ENCODE results near the gene ELP4. TPM values are rescaled to one million over a fixed set of nuclear protein-coding genes. Genes with fewer than 3 reads are reported as not detected.

The ELP4 gene
- total RNA-seq, 1 experiment from 2014 or later = 21.4 TPM

DNA sequence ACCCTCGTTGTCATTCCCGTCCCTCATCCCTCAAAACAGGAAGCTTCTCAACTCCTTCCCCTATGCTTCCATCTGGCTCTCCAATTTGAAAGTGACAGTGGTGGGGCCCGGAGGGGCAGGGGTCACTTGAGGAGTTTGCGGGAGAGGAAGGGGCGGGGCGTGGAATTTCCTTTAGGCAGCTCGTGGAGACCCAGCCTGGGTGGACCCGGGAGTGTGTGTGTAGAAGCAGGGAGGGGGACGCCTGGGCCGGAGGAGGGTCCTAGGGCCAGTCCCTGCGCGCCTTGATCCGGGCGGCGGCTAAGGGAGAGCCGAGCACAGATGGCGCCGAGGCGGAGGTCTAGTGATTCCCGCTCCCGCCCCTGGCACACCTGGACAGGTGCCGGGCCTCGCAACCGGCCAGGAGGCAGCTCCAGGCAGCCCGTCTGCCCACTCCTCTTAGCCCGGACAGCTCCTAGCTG lies 309.3 kb downstream of the ELP4 start:
- intact Hi-C loops (cut with micrococcal nuclease) = no loop called here
- Histone ChIP-seq H3K4me1 (ENCODE audit: control insufficient read depth in 1 of 2, insufficient read depth in 2 of 2, low read length in 2 of 2) (peaks cover 0 to 6% of the 10 kb centered on the region in 2 experiments; a peak in 1 of 4 replicates), H3K9me2 (ENCODE audit: insufficient read depth) (no peaks in the 10 kb centered on the region), H3K79me2 (ENCODE audit: insufficient read depth, low read length) (no peaks in the 10 kb centered on the region), H3K4me2 (ENCODE audit: low read length) (no peak overlapping the region), H3K27ac (ENCODE audit: low read depth, low read length) (no peak overlapping the region), H3K4me3 (replicated peaks in 1 of 2; ENCODE audit: low read depth in 1 of 2, low read length in 2 of 2) (no peak overlapping the region), H3K27me3 (ENCODE audit: insufficient read depth, low read length) (no peaks in the 10 kb centered on the region), H3K9me3 (ENCODE audit: control insufficient read depth in 1 of 2, insufficient read depth in 1 of 2, low read depth in 1 of 2, low read length in 2 of 2) (no peaks in the 10 kb centered on the region), H3K9ac (ENCODE audit: low read length) (no peak overlapping the region), H2AFZ (ENCODE audit: low read depth, low read length, poor library complexity, severe bottlenecking) (no peak overlapping the region), H3K36me3 (ENCODE audit: control insufficient read depth in 1 of 2, insufficient read depth in 2 of 2, low read length in 2 of 2) (no peaks in the 10 kb centered on the region), H4K20me1 (ENCODE audit: insufficient read depth) (no peaks in the 10 kb centered on the region)
- no TSS peak for BruUV-seq (replicated peaks)
- ChIA-PET RAD21 (ENCODE audit: low non-redundant PET in 1 of 2, low total read pairs in 2 of 2, uncharacterized antibody in 2 of 2, unreplicated experiment in 2 of 2) (no interaction called here), CTCF (no interaction called here), POLR2A (no interaction called here)
- no peak for ATAC-seq
- TF ChIP-seq FOSL1 (IDR thresholded peaks at IDR 0.05; ENCODE audit: low read depth) = no peak
- no peak for TF ChIP-seq SP1 (IDR thresholded peaks at IDR 0.05; ENCODE audit: low read depth)
- no peak for TF ChIP-seq EZH2phosphoT487 (IDR thresholded peaks at IDR 0.05; ENCODE audit: borderline replicate concordance)
- TF ChIP-seq, protein P1, sequence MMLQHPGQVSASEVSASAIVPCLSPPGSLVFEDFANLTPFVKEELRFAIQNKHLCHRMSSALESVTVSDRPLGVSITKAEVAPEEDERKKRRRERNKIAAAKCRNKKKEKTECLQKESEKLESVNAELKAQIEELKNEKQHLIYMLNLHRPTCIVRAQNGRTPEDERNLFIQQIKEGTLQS (IDR thresholded peaks at IDR 0.05) = no peak
- no peak for TF ChIP-seq YY1 (IDR thresholded peaks at IDR 0.05; ENCODE audit: extremely low read depth, insufficient replicate concordance, low read depth, low read length)
- TF ChIP-seq SRF (IDR thresholded peaks at IDR 0.05; ENCODE audit: low read depth) = no peak
- TF ChIP-seq POLR2AphosphoS5 (IDR thresholded peaks at IDR 0.05; ENCODE audit: low read depth, low read length) = no peak
- no peak for DNase-seq (ENCODE audit: low read depth, low spot score)

DNA sequence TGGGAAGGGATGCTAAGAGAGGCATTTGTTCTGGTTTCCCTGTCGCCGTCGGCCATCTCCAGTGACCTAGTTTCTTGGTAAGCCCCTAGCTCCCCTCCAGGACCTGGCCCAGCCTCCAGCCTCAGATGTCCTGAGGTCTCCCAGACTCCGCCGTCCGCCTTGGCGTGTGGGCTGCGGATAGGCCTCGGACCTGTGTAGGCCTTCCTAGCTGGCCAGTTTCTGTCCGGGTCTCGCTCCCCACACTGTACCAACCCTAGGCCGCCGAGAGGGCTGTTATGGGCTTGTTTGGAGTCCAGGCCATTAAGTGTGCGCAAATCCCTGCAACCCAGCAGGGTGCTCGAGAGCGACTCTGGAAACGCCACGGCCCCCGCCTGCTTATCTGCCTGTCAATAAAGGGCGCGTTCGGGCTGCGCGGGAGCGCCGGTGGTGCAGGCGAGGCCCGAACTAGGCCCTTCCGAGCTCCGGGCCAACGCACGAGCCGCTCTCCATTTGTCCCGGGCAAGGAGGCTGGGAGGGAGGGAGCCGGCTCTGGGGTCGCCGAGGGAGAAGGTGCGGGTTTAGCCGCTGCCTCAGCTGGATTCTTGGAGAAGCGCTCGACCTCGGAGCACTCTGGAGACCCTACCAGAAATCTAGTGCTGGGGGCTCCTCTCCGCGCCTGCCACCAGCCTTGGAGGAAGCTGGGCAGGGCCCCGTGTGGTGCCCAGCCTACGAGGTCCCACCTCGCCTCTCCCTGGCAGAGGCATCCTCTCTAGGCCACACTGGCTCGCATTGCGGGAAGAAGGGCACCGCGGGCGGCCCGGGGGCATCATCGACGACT lies 310.3 kb downstream of the ELP4 start:
- H3K27me3 ChIP-seq (ENCODE audit: insufficient read depth, low read length) = no peaks in the 10 kb centered on the region
- H3K4me2 ChIP-seq (ENCODE audit: low read length) = no peak overlapping the region
- ChIA-PET POLR2A (no interaction called here), RAD21 (ENCODE audit: low non-redundant PET in 1 of 2, low total read pairs in 2 of 2, uncharacterized antibody in 2 of 2, unreplicated experiment in 2 of 2) (no interaction called here), CTCF (no interaction called here)
- no peak overlapping the region for H3K4me3 ChIP-seq (replicated peaks in 1 of 2; ENCODE audit: low read depth in 1 of 2, low read length in 2 of 2)
- no peaks in the 10 kb centered on the region for H3K9me3 ChIP-seq (ENCODE audit: control insufficient read depth in 1 of 2, insufficient read depth in 1 of 2, low read depth in 1 of 2, low read length in 2 of 2)
- TF ChIP-seq POLR2AphosphoS5 (IDR thresholded peaks at IDR 0.05; ENCODE audit: low read depth, low read length) (no peak), JUND (IDR thresholded peaks at IDR 0.05) (no peak), YY1 (IDR thresholded peaks at IDR 0.05; ENCODE audit: extremely low read depth, insufficient replicate concordance, low read depth, low read length) (no peak), SIN3A (IDR thresholded peaks at IDR 0.05; ENCODE audit: low read depth) (no peak), EGR1 (IDR thresholded peaks at IDR 0.05; ENCODE audit: low read depth) (no peak), EZH2 (IDR thresholded peaks at IDR 0.05) (no peak)
- TF ChIP-seq, protein P1 (IDR thresholded peaks at IDR 0.05) = no peak
- TF ChIP-seq, protein P2, sequence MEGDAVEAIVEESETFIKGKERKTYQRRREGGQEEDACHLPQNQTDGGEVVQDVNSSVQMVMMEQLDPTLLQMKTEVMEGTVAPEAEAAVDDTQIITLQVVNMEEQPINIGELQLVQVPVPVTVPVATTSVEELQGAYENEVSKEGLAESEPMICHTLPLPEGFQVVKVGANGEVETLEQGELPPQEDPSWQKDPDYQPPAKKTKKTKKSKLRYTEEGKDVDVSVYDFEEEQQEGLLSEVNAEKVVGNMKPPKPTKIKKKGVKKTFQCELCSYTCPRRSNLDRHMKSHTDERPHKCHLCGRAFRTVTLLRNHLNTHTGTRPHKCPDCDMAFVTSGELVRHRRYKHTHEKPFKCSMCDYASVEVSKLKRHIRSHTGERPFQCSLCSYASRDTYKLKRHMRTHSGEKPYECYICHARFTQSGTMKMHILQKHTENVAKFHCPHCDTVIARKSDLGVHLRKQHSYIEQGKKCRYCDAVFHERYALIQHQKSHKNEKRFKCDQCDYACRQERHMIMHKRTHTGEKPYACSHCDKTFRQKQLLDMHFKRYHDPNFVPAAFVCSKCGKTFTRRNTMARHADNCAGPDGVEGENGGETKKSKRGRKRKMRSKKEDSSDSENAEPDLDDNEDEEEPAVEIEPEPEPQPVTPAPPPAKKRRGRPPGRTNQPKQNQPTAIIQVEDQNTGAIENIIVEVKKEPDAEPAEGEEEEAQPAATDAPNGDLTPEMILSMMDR (IDR thresholded peaks at IDR 0.05 in 2 of 3, conservative IDR thresholded peaks at IDR 0.05 in 1 of 3; ENCODE audit: borderline replicate concordance in 1 of 3, insufficient read depth in 1 of 3, low read depth in 2 of 3, low read length in 2 of 3) = no peak
- no peak overlapping the region for H3K27ac ChIP-seq (ENCODE audit: low read depth, low read length)
- DNase-seq (ENCODE audit: low read depth, low spot score) (no peak), ATAC-seq (no peak)
- H3K4me1 ChIP-seq (ENCODE audit: control insufficient read depth in 1 of 2, insufficient read depth in 2 of 2, low read length in 2 of 2) = peaks cover 0 to 6% of the 10 kb centered on the region in 2 experiments; a peak in 1 of 4 replicates
- H2AFZ ChIP-seq (ENCODE audit: low read depth, low read length, poor library complexity, severe bottlenecking) = no peak overlapping the region
- intact Hi-C loops (cut with micrococcal nuclease) = no loop called here
- no TSS peak for BruUV-seq (replicated peaks)
- H4K20me1 ChIP-seq (ENCODE audit: insufficient read depth) = no peaks in the 10 kb centered on the region
- no peaks in the 10 kb centered on the region for H3K9me2 ChIP-seq (ENCODE audit: insufficient read depth)
- no peaks in the 10 kb centered on the region for H3K79me2 ChIP-seq (ENCODE audit: insufficient read depth, low read length)
- H3K9ac ChIP-seq (ENCODE audit: low read length) = no peak overlapping the region
- H3K36me3 ChIP-seq (ENCODE audit: control insufficient read depth in 1 of 2, insufficient read depth in 2 of 2, low read length in 2 of 2) = no peaks in the 10 kb centered on the region

Measured in HCT116 (cell line).